Endothelial cell of umbilical vein (primary cell): Measurements from ENCODE around the gene NUDCD3. TPM values are rescaled to one million over a fixed set of nuclear protein-coding genes. Genes with fewer than 3 reads are reported as not detected.

ENCODE experiments used
- BruUV-seq: library from RNA; stranded (reverse); fragments of 400-500 nt; replicated peaks from 2 replicates; lab custom pipeline; 2021; lab: Mats Ljungman, UMichigan
- CTCF ChIA-PET: fragments of 300-600, 350-600 bp; sonication (Branson Sonifier 250); formaldehyde crosslinking; loops from one replicate; lab custom pipeline; 2021; ENCODE audit warnings: antibody characterized with exemption, inconsistent platforms; lab: Charles Lee
- POLR2A ChIA-PET: fragments of 300-600, 350-600 bp; sonication (Branson Sonifier 250); formaldehyde crosslinking; loops from one replicate; lab custom pipeline; 2021; ENCODE audit warnings: antibody characterized with exemption, inconsistent platforms; lab: Charles Lee
- DNase-seq: peaks from one replicate; pipeline ENCODE4 v3.0.0-alpha.2; 2011; ENCODE audit warnings: low read depth, low spot score
- FAIRE-seq: peaks from 2 replicates; lab custom pipeline; 2011; peaks lifted over from hg19 to GRCh38; lab: Jason Lieb, UNC
- H2AFZ ChIP-seq: 2 replicates; pipeline ENCODE4 v1.6.0; 2012; ENCODE audit warnings: low read depth, low read length, control low read depth, inconsistent platforms
- H3K27ac ChIP-seq: 2 replicates; pipeline ENCODE4 v1.5.1; 2011; ENCODE audit warnings: low read depth, mild to moderate bottlenecking, control low read depth, low read length, moderate library complexity; ENCODE audit not compliant: insufficient read depth
- H3K27me3 ChIP-seq, 2 experiments: 2 replicates each; pipeline versions ENCODE4 v1.6.0 to v1.6.1; 2011; ENCODE audit warnings: low read length in 2 of 2, mixed read lengths in 1 of 2; ENCODE audit not compliant: control insufficient read depth in 2 of 2, insufficient read depth in 2 of 2
- H3K36me3 ChIP-seq, 2 experiments: 2 replicates in 1 of 2; 3 replicates in 1 of 2; pipeline ENCODE4 v1.5.1; 2011; ENCODE audit warnings: low read length in 2 of 2, mild to moderate bottlenecking in 1 of 2, moderate library complexity in 1 of 2; ENCODE audit not compliant: control insufficient read depth in 2 of 2, insufficient read depth in 2 of 2; ENCODE audit errors: extremely low read depth in 1 of 2
- H3K4me1 ChIP-seq: 3 replicates; pipeline ENCODE4 v1.5.1; 2011; ENCODE audit warnings: mild to moderate bottlenecking, low read length; ENCODE audit not compliant: control insufficient read depth, insufficient read depth; ENCODE audit errors: extremely low read depth
- H3K4me2 ChIP-seq: 2 replicates; pipeline ENCODE4 v1.6.1; 2011; ENCODE audit warnings: low read length, control low read depth, mixed read lengths; ENCODE audit not compliant: insufficient read depth
- H3K4me3 ChIP-seq, 3 experiments: fragments of 200-600 bp in 1 of 3; sonication (generic), shearing (Covaris generic) in 1 of 3; replicated peaks in 1 of 3; 2 replicates each; pipeline ENCODE4 v1.5.1; 2011 to 2016; ENCODE audit warnings: control low read depth in 3 of 3, low read length in 3 of 3, mild to moderate bottlenecking in 2 of 3, inconsistent platforms in 1 of 3, low read depth in 1 of 3, moderate library complexity in 1 of 3; ENCODE audit not compliant: insufficient read depth in 1 of 3
- H3K79me2 ChIP-seq: 2 replicates; pipeline ENCODE4 v1.6.0; 2012; ENCODE audit warnings: low read length, inconsistent platforms; ENCODE audit not compliant: control insufficient read depth, insufficient read depth
- H3K9ac ChIP-seq: replicated peaks from 2 replicates; pipeline ENCODE3; 2011; ENCODE audit warnings: low read length, control low read depth; ENCODE audit not compliant: insufficient read depth; ENCODE audit errors: extremely low read depth
- H3K9me1 ChIP-seq: replicated peaks from 3 replicates; pipeline ENCODE4 v1.6.0; 2011; ENCODE audit warnings: mild to moderate bottlenecking, low read length; ENCODE audit not compliant: control insufficient read depth, insufficient read depth; ENCODE audit errors: extremely low read depth
- H3K9me3 ChIP-seq: replicated peaks from 2 replicates; pipeline ENCODE4 v1.5.1; 2012; ENCODE audit warnings: low read length, inconsistent platforms; ENCODE audit not compliant: control insufficient read depth, insufficient read depth
- H4K20me1 ChIP-seq: replicated peaks from 2 replicates; pipeline ENCODE3; 2011; ENCODE audit warnings: mild to moderate bottlenecking, low read length; ENCODE audit not compliant: control insufficient read depth, insufficient read depth; ENCODE audit errors: extremely low read depth
- EZH2 ChIP-seq: IDR thresholded peaks from 2 replicates; pipeline ENCODE4 v1.6.1; 2012; ENCODE audit warnings: borderline replicate concordance, low read depth, mild to moderate bottlenecking, moderate library complexity, low read length, inconsistent platforms; ENCODE audit not compliant: severe bottlenecking
- FOS ChIP-seq: IDR thresholded peaks from 2 replicates; pipeline ENCODE4 v1.6.1; 2011; ENCODE audit warnings: mild to moderate bottlenecking, low read length, moderate library complexity, borderline replicate concordance; ENCODE audit not compliant: insufficient read depth
- GATA2 ChIP-seq: IDR thresholded peaks from 2 replicates; pipeline ENCODE4 v1.7.0; 2011; ENCODE audit warnings: low read depth, mild to moderate bottlenecking, moderate library complexity, mixed read lengths, low read length; ENCODE audit not compliant: insufficient read length, insufficient read depth
- JUN ChIP-seq: IDR thresholded peaks from 2 replicates; pipeline ENCODE4 v1.6.1; 2011; ENCODE audit warnings: borderline replicate concordance, low read depth; ENCODE audit not compliant: insufficient read length, insufficient read depth
- MYC ChIP-seq: IDR thresholded peaks from one replicate; pipeline ENCODE4 v1.6.1; 2011; ENCODE audit warnings: mild to moderate bottlenecking, low read depth, low read length
- POLR2A ChIP-seq: IDR thresholded peaks from 2 replicates; pipeline ENCODE4 v1.6.1; 2012; ENCODE audit warnings: low read depth, mild to moderate bottlenecking, control low read depth, low read length
- POLR2AphosphoS5 ChIP-seq: IDR thresholded peaks from 2 replicates; pipeline ENCODE4 v1.6.1; 2012; ENCODE audit warnings: low read depth, mild to moderate bottlenecking, control low read depth, low read length, moderate library complexity; ENCODE audit not compliant: insufficient read depth
- dilution Hi-C: fragments of 300-500 bp; cut with MboI; formaldehyde crosslinking; loops from one replicate; pipeline ENCODE4 v1.15.0; 2019; ENCODE audit warnings: low sequenced_read_pairs; ENCODE audit not compliant: extremely low pct_ligation_motif_present
- intact Hi-C: fragments of 100-400 bp; cut with micrococcal nuclease; formaldehyde crosslinking; loops from one replicate; pipeline ENCODE4 v1.10.0; 2022
- polyA plus RNA-seq, 4 experiments: library from polyadenylated mRNA; depleted of rRNA in 3 of 4; stranded (reverse) in 3 of 4; unstranded in 1 of 4; fragments of >200 nt; gene quantifications; 2 replicates each; pipeline versions ENCODE4 v1.2.1 to v1.2.3, GENCODE V29; 2011 to 2012; ENCODE audit warnings: missing spikeins in 1 of 4
- total RNA-seq: library from RNA; stranded (reverse); gene quantifications from 2 replicates; pipeline ENCODE4 v1.2.3, GENCODE V29; 2021
- TF ChIP-seq, protein P1 (sequence below): IDR thresholded peaks from 2 replicates; pipeline ENCODE4 v1.6.1; 2011; ENCODE audit not compliant: insufficient read depth, insufficient read length
- TF ChIP-seq, protein P2 (sequence below), 2 donors: IDR thresholded peaks; 1 replicate in 1 of 2; 2 replicates in 1 of 2; pipeline ENCODE4 v1.5.1; 2011; ENCODE audit warnings: low read length in 2 of 2, mild to moderate bottlenecking in 2 of 2, moderate library complexity in 2 of 2, control low read depth in 1 of 2, inconsistent platforms in 1 of 2, low read depth in 1 of 2; ENCODE audit not compliant: insufficient read depth in 1 of 2; ENCODE audit errors: extremely low read depth in 1 of 2

NUDCD3 gene
- total and polyA plus RNA-seq, 2 donors (not counting 3 experiments of a cell fraction or from before 2014, with no cell fraction given) = 50.6 to 137 TPM

DNA sequence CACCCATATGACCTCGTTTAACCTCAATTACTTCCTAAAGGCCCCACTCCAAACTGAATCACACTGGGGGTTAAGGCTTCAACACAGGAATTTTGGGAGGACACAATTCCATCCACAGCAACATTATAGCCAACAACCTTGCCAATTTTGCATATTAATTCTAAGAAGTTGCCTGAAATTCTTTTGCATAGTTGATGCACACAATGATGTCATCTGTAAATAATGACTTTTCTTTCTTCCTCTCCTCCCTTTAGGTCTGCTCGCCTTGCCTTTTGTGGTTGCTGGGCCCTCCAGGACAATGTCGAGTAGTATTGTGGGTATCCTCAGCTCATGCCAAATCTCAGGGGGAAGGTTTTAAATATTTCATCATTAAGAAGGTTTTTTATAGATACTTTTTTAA, 149.1 kb downstream of the NUDCD3 start:
- dilution Hi-C loops = no loop called here
- no peak for FAIRE-seq
- Histone ChIP-seq H2AFZ (no peak overlapping the region), H3K36me3 (no peaks in the 10 kb centered on the region), H3K4me2 (no peak overlapping the region), H3K4me1 (no peaks in the 10 kb centered on the region), H3K4me3 (no peak overlapping the region), H3K9me3 (no peaks in the 10 kb centered on the region), H3K9ac (no peak overlapping the region), H3K79me2 (no peaks in the 10 kb centered on the region), H3K27ac (no peak overlapping the region), H3K27me3 (peaks cover 12 to 24% of the 10 kb centered on the region in 2 experiments), H4K20me1 (no peaks in the 10 kb centered on the region), H3K9me1 (no peaks in the 10 kb centered on the region)
- DNase-seq = no peak
- intact Hi-C loops = no loop called here
- CTCF ChIA-PET = interaction anchor here (1.3 to 1.7 kb wide), 2 partner anchors 13 to 193 kb away, joined by 5 to 6 read pairs; no protein-coding TSS in a partner anchor
- POLR2A ChIA-PET = no interaction called here
- BruUV-seq = no TSS peak
- TF ChIP-seq JUN = no peak
- TF ChIP-seq EZH2 = no peak
- no peak for TF ChIP-seq FOS
- TF ChIP-seq, protein P1, sequence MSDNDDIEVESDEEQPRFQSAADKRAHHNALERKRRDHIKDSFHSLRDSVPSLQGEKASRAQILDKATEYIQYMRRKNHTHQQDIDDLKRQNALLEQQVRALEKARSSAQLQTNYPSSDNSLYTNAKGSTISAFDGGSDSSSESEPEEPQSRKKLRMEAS = no peak
- no peak for TF ChIP-seq POLR2A
- no peak for TF ChIP-seq MYC
- TF ChIP-seq GATA2 = no peak
- TF ChIP-seq, protein P2, sequence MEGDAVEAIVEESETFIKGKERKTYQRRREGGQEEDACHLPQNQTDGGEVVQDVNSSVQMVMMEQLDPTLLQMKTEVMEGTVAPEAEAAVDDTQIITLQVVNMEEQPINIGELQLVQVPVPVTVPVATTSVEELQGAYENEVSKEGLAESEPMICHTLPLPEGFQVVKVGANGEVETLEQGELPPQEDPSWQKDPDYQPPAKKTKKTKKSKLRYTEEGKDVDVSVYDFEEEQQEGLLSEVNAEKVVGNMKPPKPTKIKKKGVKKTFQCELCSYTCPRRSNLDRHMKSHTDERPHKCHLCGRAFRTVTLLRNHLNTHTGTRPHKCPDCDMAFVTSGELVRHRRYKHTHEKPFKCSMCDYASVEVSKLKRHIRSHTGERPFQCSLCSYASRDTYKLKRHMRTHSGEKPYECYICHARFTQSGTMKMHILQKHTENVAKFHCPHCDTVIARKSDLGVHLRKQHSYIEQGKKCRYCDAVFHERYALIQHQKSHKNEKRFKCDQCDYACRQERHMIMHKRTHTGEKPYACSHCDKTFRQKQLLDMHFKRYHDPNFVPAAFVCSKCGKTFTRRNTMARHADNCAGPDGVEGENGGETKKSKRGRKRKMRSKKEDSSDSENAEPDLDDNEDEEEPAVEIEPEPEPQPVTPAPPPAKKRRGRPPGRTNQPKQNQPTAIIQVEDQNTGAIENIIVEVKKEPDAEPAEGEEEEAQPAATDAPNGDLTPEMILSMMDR (IDR thresholded peaks at IDR 0.05; ENCODE audit: extremely low read depth in 1 of 2, insufficient read depth in 1 of 2, low read depth in 1 of 2, low read length in 2 of 2) = no peak
- no peak for TF ChIP-seq POLR2AphosphoS5
